Measurements from ENCODE around the gene CFAP251. TPM values are rescaled to one million over a fixed set of nuclear protein-coding genes. Genes with fewer than 3 reads are reported as not detected.

The CFAP251 gene
- total and polyA plus RNA-seq, 2 of the 13 experiments (the other 11 are each of a cell fraction or from before 2014, with no cell fraction given), result 0.30 to 0.42 TPM

GRCh38 chr12:122004633-122005071 is 86.3 kb downstream of the CFAP251 start (continued):
- TF ChIP-seq ZNF414 (CRISPR knock-in tag; IDR thresholded peaks at IDR 0.05) (no peak), IKZF4 (CRISPR knock-in tag; IDR thresholded peaks at IDR 0.05; ENCODE audit: borderline replicate concordance, low read depth, not compliant biosample characterization) (no peak), ZNF432 (CRISPR knock-in tag; IDR thresholded peaks at IDR 0.05; ENCODE audit: borderline replicate concordance) (no peak)
- TF ChIP-seq, protein P1, sequence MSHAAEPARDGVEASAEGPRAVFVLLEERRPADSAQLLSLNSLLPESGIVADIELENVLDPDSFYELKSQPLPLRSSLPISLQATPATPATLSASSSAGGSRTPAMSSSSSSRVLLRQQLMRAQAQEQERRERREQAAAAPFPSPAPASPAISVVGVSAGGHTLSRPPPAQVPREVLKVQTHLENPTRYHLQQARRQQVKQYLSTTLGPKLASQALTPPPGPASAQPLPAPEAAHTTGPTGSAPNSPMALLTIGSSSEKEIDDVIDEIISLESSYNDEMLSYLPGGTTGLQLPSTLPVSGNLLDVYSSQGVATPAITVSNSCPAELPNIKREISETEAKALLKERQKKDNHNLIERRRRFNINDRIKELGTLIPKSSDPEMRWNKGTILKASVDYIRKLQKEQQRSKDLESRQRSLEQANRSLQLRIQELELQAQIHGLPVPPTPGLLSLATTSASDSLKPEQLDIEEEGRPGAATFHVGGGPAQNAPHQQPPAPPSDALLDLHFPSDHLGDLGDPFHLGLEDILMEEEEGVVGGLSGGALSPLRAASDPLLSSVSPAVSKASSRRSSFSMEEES (CRISPR knock-in tag; IDR thresholded peaks at IDR 0.05), result no peak

DNA sequence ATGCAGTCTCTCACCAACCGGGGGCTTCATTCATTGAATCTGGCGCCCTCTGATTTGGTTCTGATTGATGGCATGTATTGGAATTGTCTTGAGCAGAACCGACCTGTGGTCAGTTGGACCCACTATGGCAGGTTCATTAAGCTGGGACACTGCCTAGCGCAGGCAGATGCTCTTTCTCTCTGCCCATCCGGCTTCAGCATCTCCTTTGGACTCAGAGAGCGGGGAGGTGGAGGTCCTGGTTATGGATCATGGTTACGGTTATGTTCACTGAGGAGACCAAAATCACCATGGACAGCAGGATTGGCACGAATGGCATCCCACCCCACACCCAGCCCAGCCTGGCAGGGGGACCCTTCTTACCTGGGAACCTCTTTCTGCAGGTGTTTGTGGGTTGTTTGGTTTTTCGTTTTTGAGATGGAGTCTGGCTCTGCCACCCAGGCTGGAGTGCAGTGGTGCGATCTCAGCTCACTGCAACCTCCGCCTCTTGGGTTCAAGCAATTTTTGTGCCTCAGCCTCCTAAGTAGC is 86.9 kb downstream of the CFAP251 start:
- DNase-seq (ENCODE audit: low spot score) (no peak), ATAC-seq (no peak), FAIRE-seq (no peak)
- Histone ChIP-seq H3K4me1 (ENCODE audit: insufficient read depth, low read length) (no peaks in the 10 kb centered on the region; the same call in 1 of the 2 replicates), H4K20me1 (ENCODE audit: insufficient read depth, low read length) (no peaks in the 10 kb centered on the region), H3K9ac (ENCODE audit: insufficient read depth, low read depth, low read length) (no peak overlapping the region), H3K27ac (ENCODE audit: extremely low read length, insufficient read depth, low read length) (no peak overlapping the region), H3K9me3 (ENCODE audit: low read length) (no peaks in the 10 kb centered on the region), H3K36me3 (replicated peaks in 1 of 2; ENCODE audit: control insufficient read depth in 1 of 2, insufficient read depth in 2 of 2, low read length in 2 of 2) (no peaks in the 10 kb centered on the region), H3K27me3 (ENCODE audit: control insufficient read depth in 1 of 2, insufficient read depth in 2 of 2, low read length in 2 of 2) (peaks cover 0 to 39% of the 10 kb centered on the region in 2 experiments; a peak in 3 of 5 replicates), H3K4me2 (ENCODE audit: low read depth, low read length) (no peak overlapping the region), H3K4me3 (replicated peaks in 1 of 3; ENCODE audit: insufficient read depth in 1 of 3, low read depth in 2 of 3, low read length in 3 of 3) (no peak overlapping the region), H2AFZ (ENCODE audit: low read length) (no peak overlapping the region), H3K79me2 (ENCODE audit: insufficient read depth, low read length) (no peaks in the 10 kb centered on the region)
- no peak for TF ChIP-seq NFATC3 (CRISPR knock-in tag; IDR thresholded peaks at IDR 0.05)
- TF ChIP-seq ZNF337 (CRISPR knock-in tag; IDR thresholded peaks at IDR 0.05; ENCODE audit: borderline replicate concordance, low read depth), result no peak
- TF ChIP-seq, protein P2, sequence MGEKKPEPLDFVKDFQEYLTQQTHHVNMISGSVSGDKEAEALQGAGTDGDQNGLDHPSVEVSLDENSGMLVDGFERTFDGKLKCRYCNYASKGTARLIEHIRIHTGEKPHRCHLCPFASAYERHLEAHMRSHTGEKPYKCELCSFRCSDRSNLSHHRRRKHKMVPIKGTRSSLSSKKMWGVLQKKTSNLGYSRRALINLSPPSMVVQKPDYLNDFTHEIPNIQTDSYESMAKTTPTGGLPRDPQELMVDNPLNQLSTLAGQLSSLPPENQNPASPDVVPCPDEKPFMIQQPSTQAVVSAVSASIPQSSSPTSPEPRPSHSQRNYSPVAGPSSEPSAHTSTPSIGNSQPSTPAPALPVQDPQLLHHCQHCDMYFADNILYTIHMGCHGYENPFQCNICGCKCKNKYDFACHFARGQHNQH (CRISPR knock-in tag; IDR thresholded peaks at IDR 0.05), result no peak
- TF ChIP-seq RBFOX2 (IDR thresholded peaks at IDR 0.05; ENCODE audit: low read depth, low read length), result no peak
- no peak for TF ChIP-seq ZNF567 (CRISPR knock-in tag; IDR thresholded peaks at IDR 0.05; ENCODE audit: borderline replicate concordance)
- no peak for TF ChIP-seq ELF1 (CRISPR knock-in tag; IDR thresholded peaks at IDR 0.05)
- TF ChIP-seq HNF4A (CRISPR knock-in tag; IDR thresholded peaks at IDR 0.05), result no peak
- no peak for TF ChIP-seq SMARCC2 (IDR thresholded peaks at IDR 0.05)
- no peak for TF ChIP-seq ZNF563 (CRISPR knock-in tag; IDR thresholded peaks at IDR 0.05)
- no peak for TF ChIP-seq ZNF709 (CRISPR knock-in tag; IDR thresholded peaks at IDR 0.05)
- in situ Hi-C loops (cut with HindIII; ENCODE audit: extremely low pct_ligation_motif_present, low pct_unique_long_range_greater_than_20kb), result no loop called here
- WGBS (ENCODE audit: low lambda C conversion rate), result 48% methylated on average over 9 of the region's 11 CpGs
- ChIA-PET POLR2A (interaction anchor here (1.2 kb wide), 1 partner anchor 16 kb away, joined by 4 read pairs; the partner anchor contains the start of gene BCL7A), CTCF (ENCODE audit: low intra/inter-chr PET ratio, low total read pairs) (no interaction called here)
- intact Hi-C loops (cut with micrococcal nuclease; ENCODE audit: unreplicated experiment), result no loop called here
- no TSS peak for BruUV-seq (replicated peaks)
